ENCODE data around the gene GGTA1. TPM values are rescaled to one million over a fixed set of nuclear protein-coding genes. Genes with fewer than 3 reads are reported as not detected.

The GGTA1 gene
- total RNA-seq, 1 donor from 2014 or later = not detected

GRCh38 chr9:121424024-121424432, 75.6 kb downstream of the GGTA1 start:
- no peak overlapping the region for H3K4me3 ChIP-seq (ENCODE audit: low read depth, low read length)
- DNase-seq (ENCODE audit: low read depth) = no peak
- TF ChIP-seq CTCF (conservative IDR thresholded peaks at IDR 0.05; ENCODE audit: low read depth, low read length) = no peak

- TF ChIP-seq CTCF (conservative IDR thresholded peaks at IDR 0.05; ENCODE audit: low read depth, low read length) = no peak
- no peak for DNase-seq (ENCODE audit: low read depth)
- H3K4me3 ChIP-seq (ENCODE audit: low read depth, low read length) = no peak overlapping the region
These were observed 87.7 kb downstream of the GGTA1 start for GRCh38 chr9:121411993-121412392.

- no peak overlapping the region for H3K4me3 ChIP-seq (ENCODE audit: low read depth, low read length)
- DNase-seq (ENCODE audit: low read depth) = no peak
- no peak for TF ChIP-seq CTCF (conservative IDR thresholded peaks at IDR 0.05; ENCODE audit: low read depth, low read length)
These were observed 93.7 kb downstream of the GGTA1 start for GRCh38 chr9:121405899-121406298.

Other genes starting within 250 kb of the GGTA1 start
- 130 and 174 TPM in 2 replicates for gene GSN, start 231.7 kb downstream of the GGTA1 start, total RNA-seq
- 21.1 and 26.1 TPM in 2 replicates for gene STOM, start 129.6 kb downstream of the GGTA1 start, total RNA-seq
- 11.6 and 23.8 TPM in 2 replicates for gene DAB2IP, start 151.8 kb upstream of the GGTA1 start, total RNA-seq

Measured in epithelial cell of proximal tubule (primary cell).